CD4-positive, alpha-beta T cell treated with Interleukin-1 beta for 1 hour (primary cell): ENCODE results near the gene ZCCHC24.
A peak's percentile ranks its signal among the peaks of the same experiment; 100 is the strongest.

Source experiments
- DNase-seq, 2 donors: peaks; one replicate each; pipeline ENCODE4 v3.0.0-alpha.2; 2020 to 2022

Gene ZCCHC24

DNA sequence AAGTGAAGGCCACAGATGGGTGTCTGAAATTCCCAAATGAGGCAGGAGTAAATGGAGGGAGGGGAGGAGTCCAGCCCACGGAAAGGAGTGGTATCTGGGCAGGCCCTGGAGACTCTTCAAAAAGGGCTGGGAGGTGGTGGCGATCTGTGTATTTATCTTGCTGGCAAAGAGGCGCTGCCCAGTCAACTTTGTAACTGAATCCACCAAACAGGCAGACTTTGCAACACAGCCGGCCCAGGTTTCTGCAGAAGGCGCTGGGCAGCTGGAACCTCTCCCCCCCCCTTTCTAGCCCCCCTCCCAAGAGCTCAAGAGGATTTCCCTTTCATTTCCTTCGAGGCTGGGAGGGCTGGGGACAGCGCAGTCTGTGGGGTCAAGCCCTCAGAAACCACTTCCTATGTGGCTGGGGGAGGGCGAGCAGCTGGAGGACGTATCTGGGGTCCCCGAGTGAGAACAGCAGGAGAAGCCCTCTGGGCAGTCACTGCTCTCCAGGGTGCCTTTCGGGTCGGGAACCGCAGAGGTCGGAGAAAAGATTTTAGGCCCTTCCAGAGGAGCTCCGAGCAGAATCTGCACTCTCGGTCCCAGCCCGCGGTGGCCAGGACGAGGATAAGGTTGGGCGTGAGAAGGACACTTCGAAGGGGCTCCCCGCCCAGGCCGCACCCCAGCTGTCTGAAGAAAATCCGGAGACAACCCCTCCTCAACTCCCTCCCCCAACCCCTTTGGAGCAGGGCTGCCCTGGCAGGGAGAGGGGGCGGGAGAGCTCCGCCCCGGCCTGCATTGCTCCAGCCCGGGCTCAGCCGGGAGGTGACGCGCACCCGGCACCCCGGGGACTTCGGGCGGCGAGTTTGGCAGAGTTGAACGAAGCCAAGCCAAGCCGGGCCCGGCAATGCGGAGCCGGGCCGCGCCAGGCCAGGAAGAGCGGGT lies 965 bp downstream of the ZCCHC24 start:
- peak; percentile 35 to 38 for DNase-seq

DNA sequence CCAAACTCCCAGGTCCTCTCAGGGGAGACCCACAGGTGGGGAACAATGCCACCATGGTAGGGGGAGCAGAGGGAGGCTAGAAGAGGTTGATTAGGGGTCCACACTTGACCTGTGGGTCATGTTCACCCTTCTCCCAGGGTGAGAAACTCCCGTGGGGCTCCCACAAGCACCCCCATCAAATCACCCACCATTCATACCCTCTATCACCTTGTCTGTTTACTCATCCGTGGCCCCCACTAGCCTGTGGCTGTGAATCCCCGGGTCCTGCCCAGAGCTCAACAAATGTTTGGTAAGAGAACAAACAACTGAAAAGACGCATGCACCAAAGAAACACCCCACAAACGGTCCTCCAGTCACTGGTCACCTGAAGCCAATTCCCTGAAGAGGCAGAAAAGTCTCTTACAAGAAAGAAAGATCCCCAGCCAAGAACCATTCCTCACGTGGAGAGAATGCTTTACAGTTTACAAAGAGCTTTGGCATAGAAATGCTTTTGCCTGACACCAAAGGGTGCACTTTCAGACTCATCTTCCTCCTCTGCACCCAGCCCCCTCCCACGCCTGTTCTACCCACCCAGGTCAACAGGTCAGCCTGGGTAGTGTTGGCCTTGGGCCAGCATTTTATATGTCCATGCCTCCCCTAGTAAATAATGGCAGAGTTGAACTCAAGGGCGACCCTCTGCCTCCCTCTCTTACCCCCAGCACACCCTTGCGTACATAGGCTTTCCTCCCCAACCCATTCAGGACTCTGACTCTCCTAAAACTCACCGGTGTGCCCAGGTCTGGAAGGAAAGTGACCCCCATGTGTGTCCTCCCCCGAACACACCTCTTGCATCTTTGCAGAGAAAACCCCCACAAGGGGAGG lies 1.9 kb downstream of the ZCCHC24 start:
- DNase-seq = no peak

DNA sequence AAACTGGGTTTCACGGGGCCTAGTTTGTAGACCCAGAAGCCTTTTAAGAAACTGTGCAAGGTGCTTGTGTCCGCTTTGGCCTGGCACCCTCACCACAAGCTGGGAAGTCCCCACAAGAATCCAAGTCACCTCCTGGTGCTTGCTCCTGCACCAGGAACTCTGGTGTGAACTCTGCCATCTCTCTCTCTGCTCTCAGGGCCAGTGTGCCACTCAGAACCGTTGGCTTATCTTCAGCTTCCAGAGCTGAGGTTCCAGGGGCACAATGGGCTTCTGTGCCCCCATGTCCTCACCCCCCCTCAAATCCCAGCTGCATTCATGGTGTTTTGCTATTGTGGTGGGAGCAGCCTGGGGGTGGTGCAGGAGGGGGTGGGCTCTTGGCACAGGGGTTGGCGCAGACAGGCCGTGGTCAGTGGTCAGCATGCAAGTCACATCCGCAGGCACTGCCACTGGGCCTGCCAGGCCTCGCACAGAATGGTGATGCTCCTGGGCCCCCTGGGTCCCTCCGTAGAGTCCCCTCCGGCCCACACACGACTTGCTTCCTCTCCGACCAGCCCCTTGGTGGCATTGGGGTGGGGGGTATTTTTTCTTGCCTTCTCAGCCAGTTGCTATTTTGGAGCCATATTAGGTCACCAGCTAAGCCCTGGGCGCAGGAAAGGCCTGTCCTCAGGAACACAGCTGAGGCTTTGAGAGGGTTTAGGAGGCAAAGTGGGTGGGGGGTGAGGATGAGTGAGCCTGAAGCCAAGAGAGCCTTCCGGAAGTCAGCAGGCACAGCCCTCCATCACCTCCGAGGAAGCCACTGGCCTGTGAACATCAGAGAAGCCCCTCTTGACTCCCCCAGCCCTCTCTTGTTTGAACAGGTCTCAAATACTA lies 3.0 kb downstream of the ZCCHC24 start:
- no peak for DNase-seq

DNA sequence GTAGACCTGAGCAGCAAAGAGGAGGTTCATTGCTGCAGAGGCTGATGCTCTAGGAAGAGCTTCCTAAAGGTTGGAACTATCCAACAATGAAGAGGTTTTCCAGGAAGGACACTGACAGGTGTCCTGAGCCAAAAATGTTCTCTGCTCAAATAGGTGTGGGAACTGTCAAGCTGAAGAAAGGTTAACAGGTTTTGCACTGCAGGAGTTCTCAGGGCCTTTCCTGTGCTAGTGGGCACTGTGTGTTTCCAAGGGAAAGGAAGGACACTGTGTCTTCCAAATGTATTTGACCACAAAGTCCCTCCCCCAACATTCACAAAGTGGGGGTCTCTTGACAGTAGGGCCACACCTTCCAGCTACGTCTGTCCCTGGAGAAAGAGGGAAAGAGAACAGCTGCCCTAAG lies 4.0 kb downstream of the ZCCHC24 start:
- no peak for DNase-seq

DNA sequence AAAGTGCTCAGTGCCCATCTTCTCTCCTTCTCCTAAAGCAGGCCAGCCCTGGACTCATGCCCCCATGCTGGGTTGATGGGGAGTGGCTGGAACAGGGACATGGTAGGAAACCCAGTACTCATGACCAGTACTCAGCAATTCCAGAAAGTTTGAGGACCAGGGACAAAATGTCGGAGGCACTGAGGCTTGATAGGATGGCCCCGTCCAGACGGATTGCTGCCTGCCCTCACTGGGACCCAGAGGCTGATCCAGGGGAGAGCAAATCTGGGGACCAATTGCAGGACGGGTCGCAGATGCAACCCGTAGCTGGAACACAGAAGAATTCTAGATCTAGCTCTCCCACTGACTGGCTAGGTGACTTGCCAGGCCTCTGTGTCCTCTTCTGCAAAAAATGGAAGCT lies 5.1 kb downstream of the ZCCHC24 start:
- no peak for DNase-seq

DNA sequence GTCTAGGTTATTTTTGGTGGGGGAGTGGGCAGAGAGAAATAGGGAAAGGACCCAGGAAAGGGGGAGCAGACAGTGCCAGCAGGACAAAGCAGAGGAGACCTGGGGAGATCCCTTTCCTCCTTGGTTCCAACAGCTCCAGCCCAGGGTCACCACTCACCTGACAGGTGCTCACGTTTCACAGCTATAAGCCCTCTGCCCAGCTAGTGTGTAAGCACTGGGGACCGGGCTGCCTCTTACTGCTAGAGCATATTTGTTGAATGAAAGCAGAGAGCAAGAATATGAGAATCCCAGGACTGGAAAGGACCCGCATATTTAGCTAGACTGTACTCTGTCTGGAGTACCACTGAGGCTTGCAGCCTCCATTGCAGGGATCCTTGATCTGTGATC lies 6.7 kb downstream of the ZCCHC24 start:
- no peak for DNase-seq

DNA sequence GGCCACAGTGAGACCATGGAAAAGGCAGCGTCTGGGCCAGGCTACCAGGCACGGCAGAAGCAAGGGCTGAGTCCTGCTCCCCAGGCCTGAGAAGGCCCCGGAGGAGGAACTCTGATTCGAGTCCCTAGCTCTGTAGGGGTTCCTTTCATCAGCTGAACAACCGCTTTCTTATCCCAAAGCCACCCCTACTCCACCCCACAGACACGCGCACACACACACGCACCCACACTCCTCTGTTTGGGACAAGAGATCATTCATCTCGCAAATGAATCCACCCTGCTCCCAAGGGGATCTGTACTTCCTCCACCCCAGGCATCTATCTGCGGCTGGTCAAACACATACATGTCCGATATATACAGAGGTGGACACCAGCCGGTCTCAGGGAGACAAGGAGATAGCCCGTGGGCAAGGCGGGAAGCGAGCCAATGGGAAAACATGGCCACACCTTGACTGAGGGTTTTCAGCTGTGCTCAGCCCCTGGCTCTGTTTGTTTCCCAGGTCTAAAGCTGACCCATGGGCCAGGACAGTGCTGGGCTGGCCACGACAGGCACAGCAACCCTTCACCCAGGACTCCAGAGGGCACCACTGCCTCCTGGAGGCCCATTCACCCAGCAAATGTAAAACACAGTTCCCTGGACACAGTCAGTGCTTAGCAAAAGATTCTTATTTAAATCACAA lies 7.3 kb downstream of the ZCCHC24 start:
- no peak for DNase-seq

DNA sequence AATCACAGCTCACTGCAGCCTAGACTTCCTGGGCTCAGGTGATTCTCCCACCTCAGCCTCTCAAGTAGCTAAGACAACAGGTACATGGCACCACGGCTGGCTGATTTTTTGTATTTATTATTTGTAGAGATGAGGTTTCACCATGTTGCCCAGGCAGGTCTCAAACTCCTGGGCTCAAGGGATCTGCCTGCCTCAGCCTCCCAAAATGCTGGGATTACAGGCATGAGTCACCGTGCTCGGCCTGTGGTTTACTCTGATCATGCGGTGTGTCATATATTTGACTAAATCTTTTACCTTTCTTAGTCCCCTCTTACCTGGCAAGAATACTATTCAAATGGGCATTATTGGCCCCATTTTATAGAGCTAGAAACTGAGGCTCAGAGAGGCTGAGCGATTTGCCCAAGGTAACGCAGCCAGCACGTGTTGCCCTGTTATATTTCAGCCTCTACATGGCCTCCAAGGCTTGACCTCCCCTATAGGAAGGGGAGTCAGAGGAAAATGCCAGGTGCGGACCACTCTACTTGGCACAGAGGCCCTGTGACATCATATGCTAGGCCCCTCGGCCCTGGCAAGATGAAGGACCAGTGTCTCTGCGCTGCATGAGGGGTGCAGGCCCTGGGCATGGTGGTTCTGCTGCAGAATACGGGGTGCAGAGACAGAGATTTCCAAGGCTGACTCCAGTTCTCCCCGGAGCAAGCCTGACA lies 8.2 kb downstream of the ZCCHC24 start:
- no peak for DNase-seq

DNA sequence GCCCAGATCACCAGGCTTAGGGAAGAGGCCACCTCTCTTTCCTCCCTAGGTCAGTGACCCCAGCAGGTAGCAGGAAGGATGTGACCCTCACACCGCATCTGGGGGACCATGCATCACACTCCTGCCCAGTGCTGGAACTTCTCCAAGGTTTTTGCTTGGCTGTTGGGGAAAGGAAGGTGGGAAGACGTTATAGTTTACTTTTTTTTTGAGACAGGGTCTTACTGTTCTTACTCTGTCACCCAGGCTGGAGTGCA lies 8.6 kb downstream of the ZCCHC24 start:
- DNase-seq = no peak

DNA sequence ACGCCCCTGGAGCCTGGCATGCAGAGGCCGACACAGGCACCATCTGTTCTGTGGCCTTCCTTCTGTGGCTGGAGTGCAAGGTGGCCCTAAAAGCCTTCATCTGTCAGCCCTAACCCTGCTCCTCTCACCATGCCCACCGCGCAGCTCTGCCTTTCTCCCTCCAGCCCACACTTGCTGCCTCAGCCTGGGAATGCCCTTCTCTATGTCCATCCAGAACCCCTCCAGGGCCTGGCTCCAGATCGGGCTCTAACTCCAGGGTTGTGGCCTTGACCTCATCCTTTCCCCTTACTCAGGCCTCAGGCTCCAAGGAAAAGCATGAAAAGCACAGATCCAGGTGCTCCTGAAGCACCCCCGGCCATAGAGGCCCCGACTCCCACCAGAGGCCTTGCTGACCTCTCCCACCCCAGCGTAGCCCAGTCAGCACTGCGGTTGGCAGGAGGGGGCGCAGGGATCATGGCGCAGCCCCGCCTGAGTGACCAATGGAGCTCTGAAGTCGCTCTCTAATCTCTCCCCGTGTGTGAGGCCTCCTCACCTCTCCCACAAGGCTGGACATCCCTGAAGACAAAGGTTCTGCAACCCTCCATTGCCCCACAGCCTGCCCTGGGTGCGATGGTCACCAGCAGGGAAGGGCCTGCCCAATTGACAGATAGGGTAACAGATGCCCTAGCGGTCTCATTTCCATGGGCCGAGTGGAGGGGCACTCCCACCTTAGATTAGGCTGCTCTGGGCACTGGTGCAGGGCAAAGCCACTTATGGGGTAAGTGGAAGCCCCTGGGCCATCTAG lies 9.2 kb downstream of the ZCCHC24 start:
- DNase-seq = no peak

DNA sequence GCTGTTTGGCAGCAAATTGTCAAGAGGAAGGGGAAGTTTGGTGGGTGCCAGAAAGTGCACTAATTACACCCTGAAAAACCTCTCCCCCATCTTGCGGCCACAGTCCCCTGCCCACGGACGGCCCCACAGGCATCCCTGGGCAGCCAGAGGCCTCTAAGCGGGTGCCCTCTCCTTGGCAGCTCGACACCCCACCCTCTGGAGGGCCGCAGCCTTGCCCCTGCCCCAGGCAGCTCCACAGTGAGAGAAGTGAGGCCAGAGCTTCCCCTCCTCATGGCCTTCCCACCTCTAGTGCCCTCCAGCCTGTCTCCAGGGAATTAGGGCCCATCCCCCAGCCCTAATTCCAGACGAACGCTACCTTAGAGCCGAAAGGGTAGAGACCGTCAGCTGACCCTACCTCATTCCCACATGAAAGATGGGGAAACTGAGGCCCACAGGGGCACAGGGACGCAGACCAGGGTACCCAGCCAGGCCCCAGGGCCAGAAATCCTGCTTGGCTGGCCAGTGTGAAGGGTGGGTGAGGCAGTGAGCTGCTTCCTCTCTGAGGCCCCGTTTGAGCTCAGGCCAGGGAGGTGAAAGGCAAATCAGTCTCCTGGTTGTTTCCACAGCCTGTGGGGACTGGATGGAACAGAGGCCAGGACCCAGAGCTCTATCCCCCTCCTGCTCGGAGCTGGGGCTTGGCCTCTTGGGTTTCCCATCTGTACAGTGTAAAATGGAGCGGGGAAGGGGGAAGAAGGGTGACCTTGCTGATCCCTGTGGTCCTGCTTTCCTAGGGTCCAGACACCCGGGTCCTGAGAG lies 10.0 kb downstream of the ZCCHC24 start:
- DNase-seq = no peak

DNA sequence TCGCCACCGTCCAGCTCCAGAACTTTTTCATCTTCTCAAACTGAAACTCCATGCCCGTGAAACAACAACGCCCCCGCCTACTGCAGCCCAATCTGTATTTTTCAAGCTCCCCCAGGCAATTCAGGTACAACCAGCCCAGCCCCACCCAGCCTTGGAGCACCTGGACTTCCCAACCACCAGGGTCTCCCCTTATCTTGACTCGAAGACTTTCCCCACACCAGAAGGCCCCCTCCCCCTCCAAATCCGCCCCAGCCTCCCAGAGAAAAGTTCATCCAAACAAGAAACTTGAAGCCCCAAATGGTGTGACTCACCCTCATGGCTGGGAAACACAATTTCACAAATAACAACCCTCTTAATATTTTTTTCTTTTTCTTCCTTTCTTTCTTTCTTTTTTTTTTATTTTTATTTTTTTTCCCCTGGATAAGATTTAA lies 10.6 kb downstream of the ZCCHC24 start:
- no peak for DNase-seq

DNA sequence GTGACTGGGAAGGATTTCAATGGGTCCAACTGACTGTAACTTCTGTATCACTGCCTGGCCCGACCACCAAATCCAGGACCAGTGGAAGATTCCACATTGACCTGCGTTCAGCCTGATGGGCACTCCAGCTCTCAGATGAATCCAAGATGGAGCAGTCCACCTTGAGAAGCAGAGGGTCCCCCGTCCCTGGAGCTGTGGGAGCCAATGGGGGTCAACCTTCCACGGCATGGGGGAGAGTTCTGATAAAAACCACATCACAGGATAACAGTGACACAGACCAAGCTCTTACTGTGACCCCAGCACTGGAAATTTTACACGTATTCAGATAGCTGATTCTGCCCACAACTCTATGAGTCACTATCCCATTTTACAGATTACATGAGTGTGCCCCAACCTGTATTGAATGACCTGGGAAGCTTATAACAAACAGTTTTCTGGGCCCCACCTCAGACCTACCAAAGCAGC lies 11.2 kb downstream of the ZCCHC24 start:
- no peak for DNase-seq

DNA sequence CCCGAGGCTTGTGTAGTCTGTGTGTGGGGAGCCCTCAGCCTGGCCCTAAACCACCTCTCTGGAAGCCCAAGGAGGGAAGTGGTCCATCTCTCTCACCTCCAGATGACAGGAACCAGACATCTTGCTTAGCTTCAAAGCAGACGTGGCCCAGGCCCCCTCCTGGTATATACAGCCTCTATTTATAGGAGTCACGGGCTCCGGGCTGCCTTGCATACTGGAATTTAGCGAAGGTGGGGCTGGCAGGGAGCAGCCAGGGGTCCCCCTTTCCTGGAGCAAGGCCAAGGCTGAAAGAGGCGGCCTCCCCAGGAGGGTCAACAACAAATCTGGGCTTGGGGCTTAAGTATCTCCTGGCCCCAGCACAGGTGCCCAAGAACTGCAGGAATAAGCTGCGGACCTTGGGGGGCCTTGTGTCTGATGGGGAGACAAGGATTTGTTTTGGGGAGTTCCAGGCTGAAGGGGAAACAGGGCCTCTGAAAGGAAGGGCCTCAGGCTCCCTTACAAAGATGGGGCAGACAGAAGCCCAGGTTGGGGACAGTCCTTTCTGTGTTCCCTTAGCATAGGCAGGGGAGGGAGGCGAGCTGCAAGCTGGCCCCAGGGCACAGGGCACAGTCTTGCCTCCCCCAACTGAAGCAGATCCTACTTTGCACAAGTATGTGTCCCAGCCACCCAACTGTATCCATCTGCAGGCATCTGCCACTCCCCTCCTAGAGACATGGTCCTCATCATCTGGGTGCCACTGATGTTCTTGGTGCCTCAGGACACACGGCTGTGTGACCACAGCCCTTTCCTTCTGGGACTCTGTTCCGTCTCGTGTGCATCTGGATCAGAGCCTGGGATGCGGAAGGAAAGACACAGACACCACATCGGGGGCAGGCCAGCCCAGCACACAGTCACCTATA lies 11.9 kb downstream of the ZCCHC24 start:
- DNase-seq = no peak

DNA sequence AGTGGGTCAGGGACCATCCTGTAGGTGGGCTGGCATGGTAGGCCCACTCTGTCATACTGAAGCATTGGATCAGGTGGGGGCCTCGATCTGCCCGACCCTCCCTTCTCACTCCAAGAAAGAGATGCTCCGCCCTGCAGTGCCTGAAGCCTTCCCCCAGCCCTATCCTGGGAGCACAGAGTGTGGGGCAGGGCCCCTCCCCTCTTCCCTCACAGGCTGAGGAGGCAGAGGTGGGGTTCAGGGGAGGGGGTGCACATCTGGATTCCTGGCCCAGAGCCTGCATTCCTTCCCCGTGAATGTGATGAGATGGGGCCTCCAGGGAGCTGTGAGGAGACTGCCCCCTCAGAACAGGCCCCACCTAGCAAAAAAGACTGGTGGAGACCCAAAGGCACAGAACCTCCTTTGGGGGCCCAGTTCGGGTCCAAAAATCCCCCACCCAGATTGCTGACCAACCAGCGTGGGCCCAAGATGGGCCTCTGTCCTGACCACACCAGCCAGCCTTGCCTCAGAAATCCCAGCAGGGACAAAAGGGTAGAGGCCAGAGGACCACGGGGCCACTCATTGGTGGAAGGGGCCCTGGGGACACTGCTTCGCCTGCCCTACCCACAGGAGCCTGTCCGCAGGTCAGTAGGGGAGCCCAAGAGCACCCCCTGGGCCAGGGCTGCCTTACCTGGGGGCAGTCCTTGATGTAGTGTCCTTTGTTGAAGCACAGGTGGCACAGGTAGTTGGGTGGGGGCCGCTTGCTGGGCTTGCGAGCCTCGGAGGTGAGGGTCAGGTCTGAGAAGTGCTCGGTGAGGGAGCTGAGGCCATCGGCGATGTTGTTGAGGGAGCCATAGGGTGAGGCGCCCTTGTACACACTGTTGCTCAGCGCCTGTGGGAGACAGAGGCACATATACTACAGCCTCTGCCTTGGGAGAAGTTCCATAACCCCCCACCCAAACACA lies 13.3 kb downstream of the ZCCHC24 start:
- no peak for DNase-seq

DNA sequence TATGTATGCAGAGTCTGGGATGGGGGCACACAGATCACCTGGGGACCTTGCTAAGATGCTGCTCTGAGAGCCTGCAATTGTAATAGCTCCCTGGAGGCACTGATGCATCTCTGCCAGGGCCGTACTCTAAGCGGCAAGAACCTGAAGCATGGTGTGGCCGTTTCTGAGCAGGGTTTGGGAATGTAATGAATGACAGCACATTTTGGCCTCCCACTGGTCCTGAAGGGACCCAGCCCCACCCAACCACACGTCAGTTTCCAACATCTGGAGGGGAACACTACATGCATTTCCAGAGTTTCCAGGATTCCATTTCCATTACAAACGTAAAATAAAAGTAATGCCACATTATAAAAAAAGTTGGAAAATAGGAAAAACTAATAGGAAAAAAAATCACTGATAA lies 14.0 kb downstream of the ZCCHC24 start:
- no peak for DNase-seq

DNA sequence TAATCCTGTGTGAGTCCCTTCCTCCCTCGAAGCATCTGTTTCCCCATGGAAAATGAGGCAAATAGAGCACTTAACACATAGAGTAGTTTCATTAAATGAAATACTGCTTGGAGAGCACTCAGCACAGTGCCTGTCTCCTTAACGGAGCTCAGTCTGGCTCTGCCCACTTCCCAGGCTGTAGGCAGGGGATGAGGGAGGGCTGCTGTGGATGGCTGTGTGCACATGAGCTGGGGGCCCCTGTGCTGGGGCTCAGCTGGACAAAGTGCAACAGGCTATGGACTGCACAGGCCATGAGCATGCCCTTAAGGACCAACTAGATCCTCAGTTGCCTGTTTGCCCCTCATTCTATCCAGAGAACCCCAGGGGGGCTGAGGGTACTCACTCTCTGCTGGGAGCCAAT lies 14.5 kb downstream of the ZCCHC24 start:
- DNase-seq = no peak
